Measurements from ENCODE around the gene LRRC52.

LRRC52 gene

DNA sequence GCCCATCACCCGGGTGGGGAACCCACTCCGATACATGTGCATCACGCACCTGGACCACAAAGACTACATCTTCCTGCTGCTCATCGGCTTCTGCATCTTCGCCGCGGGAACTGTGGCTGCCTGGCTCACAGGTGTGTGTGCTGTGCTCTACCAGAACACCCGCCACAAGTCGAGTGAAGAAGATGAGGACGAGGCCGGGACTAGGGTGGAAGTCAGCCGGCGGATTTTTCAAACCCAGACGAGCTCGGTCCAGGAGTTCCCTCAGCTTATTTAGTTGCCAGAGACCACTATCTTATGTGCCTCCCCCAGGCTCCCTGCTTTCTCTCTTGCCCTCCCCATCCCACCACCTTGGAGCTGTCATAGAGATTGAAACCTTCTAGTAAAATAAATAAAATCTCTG lies 19.8 kb downstream of the LRRC52 start:
- TF ChIP-seq, protein P1, sequence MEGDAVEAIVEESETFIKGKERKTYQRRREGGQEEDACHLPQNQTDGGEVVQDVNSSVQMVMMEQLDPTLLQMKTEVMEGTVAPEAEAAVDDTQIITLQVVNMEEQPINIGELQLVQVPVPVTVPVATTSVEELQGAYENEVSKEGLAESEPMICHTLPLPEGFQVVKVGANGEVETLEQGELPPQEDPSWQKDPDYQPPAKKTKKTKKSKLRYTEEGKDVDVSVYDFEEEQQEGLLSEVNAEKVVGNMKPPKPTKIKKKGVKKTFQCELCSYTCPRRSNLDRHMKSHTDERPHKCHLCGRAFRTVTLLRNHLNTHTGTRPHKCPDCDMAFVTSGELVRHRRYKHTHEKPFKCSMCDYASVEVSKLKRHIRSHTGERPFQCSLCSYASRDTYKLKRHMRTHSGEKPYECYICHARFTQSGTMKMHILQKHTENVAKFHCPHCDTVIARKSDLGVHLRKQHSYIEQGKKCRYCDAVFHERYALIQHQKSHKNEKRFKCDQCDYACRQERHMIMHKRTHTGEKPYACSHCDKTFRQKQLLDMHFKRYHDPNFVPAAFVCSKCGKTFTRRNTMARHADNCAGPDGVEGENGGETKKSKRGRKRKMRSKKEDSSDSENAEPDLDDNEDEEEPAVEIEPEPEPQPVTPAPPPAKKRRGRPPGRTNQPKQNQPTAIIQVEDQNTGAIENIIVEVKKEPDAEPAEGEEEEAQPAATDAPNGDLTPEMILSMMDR (IDR thresholded peaks at IDR 0.05; ENCODE audit: control insufficient read depth, insufficient read depth, low read depth, low read length, missing control alignments) = no peak

DNA sequence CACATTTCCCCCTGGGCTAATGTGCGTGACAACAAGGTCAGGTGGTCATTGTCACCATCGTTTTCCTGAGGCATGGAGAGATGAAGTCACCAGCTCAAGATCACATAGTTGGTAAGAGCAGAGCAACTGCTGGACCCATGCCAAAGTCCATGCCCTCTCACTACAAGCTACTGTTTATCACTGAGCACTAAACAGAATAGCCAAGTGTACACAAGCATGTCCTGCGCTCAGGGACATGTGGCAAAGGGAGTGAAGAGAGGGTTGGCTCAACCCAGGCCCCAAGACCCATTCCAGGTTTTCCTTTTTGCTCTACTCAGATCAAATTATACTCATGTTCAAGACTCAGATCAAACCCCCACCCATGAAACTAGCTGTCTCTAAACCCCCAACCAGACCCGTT lies 20.8 kb downstream of the LRRC52 start:
- no peak for DNase-seq (ENCODE audit: low read depth)
- no peak overlapping the region for H3K4me3 ChIP-seq (ENCODE audit: control insufficient read depth, low read depth, low read length)
- TF ChIP-seq, protein P1 (IDR thresholded peaks at IDR 0.05; ENCODE audit: control insufficient read depth, insufficient read depth, low read depth, low read length, missing control alignments) = no peak

More for the DNA sequence above, 19.8 kb downstream of the LRRC52 start:
- DNase-seq (ENCODE audit: low read depth) = no peak
- H3K4me3 ChIP-seq (ENCODE audit: control insufficient read depth, low read depth, low read length) = no peak overlapping the region

DNA sequence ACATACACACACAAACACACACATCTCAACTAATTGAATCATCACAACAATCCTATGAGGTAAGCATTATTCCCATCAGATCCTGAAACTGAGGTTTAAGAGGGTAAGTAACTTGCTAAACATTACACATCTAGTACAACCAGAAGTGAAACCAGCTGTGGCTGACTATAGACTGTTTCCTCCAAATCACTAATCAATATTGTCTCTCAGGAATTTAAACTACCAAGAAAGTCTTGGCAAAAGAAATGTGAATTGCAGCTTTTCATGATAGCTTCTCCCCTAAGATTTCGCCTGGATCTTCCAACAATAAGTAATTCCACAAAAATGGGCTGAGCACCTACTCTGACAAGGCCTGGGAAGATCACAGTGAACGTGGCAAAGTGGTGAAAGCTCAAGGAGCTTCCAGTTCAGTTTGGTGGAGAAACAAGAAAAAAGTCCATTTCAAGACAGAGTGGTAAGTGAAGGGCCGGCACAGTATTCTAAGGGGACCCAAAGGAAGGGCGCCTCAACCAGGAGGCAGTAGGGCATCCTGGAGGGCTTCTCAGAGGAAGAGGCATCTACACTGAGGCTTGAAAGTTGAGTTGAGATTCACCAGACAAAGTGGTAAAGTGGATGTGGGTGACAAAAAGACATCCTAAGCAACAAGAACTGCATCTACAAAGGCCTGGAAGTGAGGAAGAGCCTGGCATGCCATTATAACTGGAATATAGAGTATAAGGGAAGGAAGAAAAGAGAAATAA lies 22.1 kb downstream of the LRRC52 start:
- DNase-seq (ENCODE audit: low read depth) = no peak
- TF ChIP-seq, protein P1 (IDR thresholded peaks at IDR 0.05; ENCODE audit: control insufficient read depth, insufficient read depth, low read depth, low read length, missing control alignments) = no peak
- no peak overlapping the region for H3K4me3 ChIP-seq (ENCODE audit: control insufficient read depth, low read depth, low read length)

DNA sequence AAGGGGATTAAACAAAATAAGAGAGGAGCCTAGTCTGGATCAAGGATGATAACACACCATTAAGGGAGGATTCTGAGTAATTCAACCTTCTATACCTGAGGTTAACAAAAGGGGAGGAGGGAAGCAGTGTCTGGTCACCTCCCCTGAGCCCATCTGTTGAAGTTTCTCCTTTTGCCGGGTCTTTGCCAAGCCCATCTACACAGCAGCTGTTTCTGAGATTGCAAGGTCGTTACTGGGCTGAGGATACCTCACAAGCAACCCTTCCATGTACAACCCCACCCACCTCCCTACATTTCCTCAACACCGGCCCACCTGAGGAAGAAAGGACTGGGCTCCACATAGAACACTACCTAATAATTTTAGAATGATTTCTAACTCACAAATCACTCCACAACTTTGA lies 26.3 kb downstream of the LRRC52 start:
- DNase-seq (ENCODE audit: low read depth) = no peak
- TF ChIP-seq, protein P1 (IDR thresholded peaks at IDR 0.05; ENCODE audit: control insufficient read depth, insufficient read depth, low read depth, low read length, missing control alignments) = no peak
- no peak overlapping the region for H3K4me3 ChIP-seq (ENCODE audit: control insufficient read depth, low read depth, low read length)

DNA sequence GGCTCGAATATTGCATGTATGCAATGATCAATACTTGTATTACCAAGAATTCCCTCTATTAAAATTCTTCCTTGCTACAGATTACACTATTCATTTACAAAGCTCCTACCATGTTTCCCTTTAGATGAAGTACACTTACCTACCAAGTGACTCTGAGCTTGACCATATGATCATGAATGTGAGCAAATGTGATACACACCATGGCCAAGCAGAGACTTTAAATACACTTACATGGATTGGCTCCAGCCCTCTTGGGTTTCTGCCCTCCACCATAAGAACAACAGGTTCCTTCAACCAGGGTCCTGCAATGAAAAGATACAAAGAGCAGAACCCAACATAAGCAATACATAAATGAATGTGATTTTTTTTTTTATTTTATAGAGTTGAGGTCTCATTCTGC lies 30.0 kb downstream of the LRRC52 start:
- no peak for DNase-seq (ENCODE audit: low read depth)
- no peak overlapping the region for H3K4me3 ChIP-seq (ENCODE audit: control insufficient read depth, low read depth, low read length)
- TF ChIP-seq, protein P1 (IDR thresholded peaks at IDR 0.05; ENCODE audit: control insufficient read depth, insufficient read depth, low read depth, low read length, missing control alignments) = no peak

DNA sequence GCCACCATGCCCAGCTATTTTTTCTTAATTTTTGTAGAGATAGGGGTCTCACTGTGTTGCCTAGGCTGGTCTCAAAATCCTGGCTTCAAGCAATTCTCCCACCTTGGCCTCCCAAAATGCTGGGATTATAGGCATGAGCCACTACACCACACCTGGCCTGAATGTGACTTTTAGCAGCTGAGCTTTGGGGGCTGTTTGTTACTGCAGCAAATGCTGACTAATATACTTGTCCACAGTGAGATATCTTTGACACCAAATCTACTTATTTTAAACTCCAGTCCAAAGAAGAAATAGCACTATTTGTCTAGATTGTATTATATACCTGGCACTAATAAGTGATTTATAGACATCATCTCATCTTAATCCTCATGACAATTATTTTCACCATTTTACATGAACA lies 30.5 kb downstream of the LRRC52 start:
- TF ChIP-seq, protein P1 (IDR thresholded peaks at IDR 0.05; ENCODE audit: control insufficient read depth, insufficient read depth, low read depth, low read length, missing control alignments) = no peak
- DNase-seq (ENCODE audit: low read depth) = no peak

More for the DNA sequence above, 30.5 kb downstream of the LRRC52 start:
- no peak overlapping the region for H3K4me3 ChIP-seq (ENCODE audit: control insufficient read depth, low read depth, low read length)
